ENCODE results near the gene MRTFB. TPM values are rescaled to one million over a fixed set of nuclear protein-coding genes. Genes with fewer than 3 reads are reported as not detected.

Gene MRTFB
- total and polyA plus RNA-seq, 2 donors (not counting 3 experiments of a cell fraction or from before 2014, with no cell fraction given), result 19.6 to 49.5 TPM

GRCh38 chr16:14089283-14089823, 18.2 kb downstream of the MRTFB start:
- no peak overlapping the region for H2AFZ ChIP-seq (ENCODE audit: low read depth, low read length)
- dilution Hi-C loops (cut with MboI; ENCODE audit: extremely low pct_ligation_motif_present, low sequenced_read_pairs), result no loop called here
- no peak overlapping the region for H3K4me2 ChIP-seq (ENCODE audit: insufficient read depth, low read length)
- ChIA-PET POLR2A (no interaction called here), CTCF (no interaction called here)
- DNase-seq (ENCODE audit: low read depth, low spot score), result no peak
- H3K4me3 ChIP-seq (replicated peaks in 1 of 3; ENCODE audit: insufficient read depth in 1 of 3, low read depth in 1 of 3, low read length in 3 of 3), result no peak overlapping the region
- BruUV-seq (replicated peaks), result no TSS peak
- peaks cover 6% of the 10 kb centered on the region for H4K20me1 ChIP-seq (replicated peaks; ENCODE audit: control insufficient read depth, extremely low read depth, insufficient read depth, low read length)
- no peaks in the 10 kb centered on the region for H3K9me1 ChIP-seq (replicated peaks; ENCODE audit: control insufficient read depth, extremely low read depth, insufficient read depth, low read length)
- TF ChIP-seq MAX (IDR thresholded peaks at IDR 0.05; ENCODE audit: insufficient read depth, insufficient read length) (no peak), CTCF (IDR thresholded peaks at IDR 0.05; ENCODE audit: extremely low read depth in 1 of 2, insufficient read depth in 1 of 2, low read depth in 1 of 2, low read length in 2 of 2) (no peak), GATA2 (IDR thresholded peaks at IDR 0.05; ENCODE audit: insufficient read depth, insufficient read length, low read depth, low read length) (no peak)
- H3K4me1 ChIP-seq (ENCODE audit: control insufficient read depth, extremely low read depth, insufficient read depth, low read length), result peaks cover 12% of the 10 kb centered on the region
- intact Hi-C loops (cut with micrococcal nuclease), result no loop called here
- no peaks in the 10 kb centered on the region for H3K9me3 ChIP-seq (replicated peaks; ENCODE audit: control insufficient read depth, insufficient read depth, low read length)
- FAIRE-seq, result no peak
- H3K27ac ChIP-seq (ENCODE audit: insufficient read depth, low read depth, low read length), result no peak overlapping the region
- peaks cover 9% of the 10 kb centered on the region for H3K79me2 ChIP-seq (ENCODE audit: control insufficient read depth, insufficient read depth, low read length)
- H3K27me3 ChIP-seq (ENCODE audit: control insufficient read depth in 2 of 2, insufficient read depth in 2 of 2, low read length in 2 of 2), result no peaks in the 10 kb centered on the region
- H3K36me3 ChIP-seq (ENCODE audit: control insufficient read depth in 2 of 2, extremely low read depth in 1 of 2, insufficient read depth in 2 of 2, low read length in 2 of 2), result no peaks in the 10 kb centered on the region
- H3K9ac ChIP-seq (replicated peaks; ENCODE audit: extremely low read depth, insufficient read depth, low read length), result no peak overlapping the region

- H3K9me3 ChIP-seq (replicated peaks; ENCODE audit: control insufficient read depth, insufficient read depth, low read length), result no peaks in the 10 kb centered on the region
- H3K4me3 ChIP-seq (replicated peaks in 1 of 3; ENCODE audit: insufficient read depth in 1 of 3, low read depth in 1 of 3, low read length in 3 of 3), result no peak overlapping the region
- H3K36me3 ChIP-seq (ENCODE audit: control insufficient read depth in 2 of 2, extremely low read depth in 1 of 2, insufficient read depth in 2 of 2, low read length in 2 of 2), result no peaks in the 10 kb centered on the region
- no peak overlapping the region for H3K27ac ChIP-seq (ENCODE audit: insufficient read depth, low read depth, low read length)
- intact Hi-C loops (cut with micrococcal nuclease), result no loop called here
- peaks cover 11% of the 10 kb centered on the region for H3K79me2 ChIP-seq (ENCODE audit: control insufficient read depth, insufficient read depth, low read length)
- BruUV-seq (replicated peaks), result no TSS peak
- H3K4me2 ChIP-seq (ENCODE audit: insufficient read depth, low read length), result peak overlapping the region; percentile 21
- no peaks in the 10 kb centered on the region for H3K9me1 ChIP-seq (replicated peaks; ENCODE audit: control insufficient read depth, extremely low read depth, insufficient read depth, low read length)
- H3K4me1 ChIP-seq (ENCODE audit: control insufficient read depth, extremely low read depth, insufficient read depth, low read length), result peaks cover 12% of the 10 kb centered on the region
- TF ChIP-seq JUN (IDR thresholded peaks at IDR 0.05; ENCODE audit: borderline replicate concordance, insufficient read depth, insufficient read length, low read depth), result no peak
- no peak for TF ChIP-seq POLR2AphosphoS5 (IDR thresholded peaks at IDR 0.05; ENCODE audit: insufficient read depth, low read depth, low read length)
- TF ChIP-seq GATA2 (IDR thresholded peaks at IDR 0.05; ENCODE audit: insufficient read depth, insufficient read length, low read depth, low read length), result no peak
- TF ChIP-seq FOS (IDR thresholded peaks at IDR 0.05; ENCODE audit: borderline replicate concordance, insufficient read depth, low read length), result no peak
- no peak for TF ChIP-seq MAX (IDR thresholded peaks at IDR 0.05; ENCODE audit: insufficient read depth, insufficient read length)
- TF ChIP-seq POLR2A (IDR thresholded peaks at IDR 0.05; ENCODE audit: low read depth, low read length), result no peak
- no peak for TF ChIP-seq CTCF (IDR thresholded peaks at IDR 0.05; ENCODE audit: extremely low read depth in 1 of 2, insufficient read depth in 1 of 2, low read depth in 1 of 2, low read length in 2 of 2)
- ChIA-PET POLR2A (no interaction called here), CTCF (interaction anchor here (1.1 kb wide), 1 partner anchor 94 kb away, joined by 4 read pairs; no protein-coding TSS in a partner anchor)
- H2AFZ ChIP-seq (ENCODE audit: low read depth, low read length), result no peak overlapping the region
- peak overlapping the region; percentile 9 for H3K9ac ChIP-seq (replicated peaks; ENCODE audit: extremely low read depth, insufficient read depth, low read length)
- FAIRE-seq (no peak), DNase-seq (ENCODE audit: low read depth, low spot score) (peak; percentile 58)
- no peaks in the 10 kb centered on the region for H3K27me3 ChIP-seq (ENCODE audit: control insufficient read depth in 2 of 2, insufficient read depth in 2 of 2, low read length in 2 of 2)
- peaks cover 6% of the 10 kb centered on the region for H4K20me1 ChIP-seq (replicated peaks; ENCODE audit: control insufficient read depth, extremely low read depth, insufficient read depth, low read length)
- dilution Hi-C loops (cut with MboI; ENCODE audit: extremely low pct_ligation_motif_present, low sequenced_read_pairs), result no loop called here
Measured at GRCh38 chr16:14092561-14092960, 21.4 kb downstream of the MRTFB start.

Data from endothelial cell of umbilical vein (primary cell).